Measurements from ENCODE around the gene KLHL26.

The KLHL26 gene

DNA sequence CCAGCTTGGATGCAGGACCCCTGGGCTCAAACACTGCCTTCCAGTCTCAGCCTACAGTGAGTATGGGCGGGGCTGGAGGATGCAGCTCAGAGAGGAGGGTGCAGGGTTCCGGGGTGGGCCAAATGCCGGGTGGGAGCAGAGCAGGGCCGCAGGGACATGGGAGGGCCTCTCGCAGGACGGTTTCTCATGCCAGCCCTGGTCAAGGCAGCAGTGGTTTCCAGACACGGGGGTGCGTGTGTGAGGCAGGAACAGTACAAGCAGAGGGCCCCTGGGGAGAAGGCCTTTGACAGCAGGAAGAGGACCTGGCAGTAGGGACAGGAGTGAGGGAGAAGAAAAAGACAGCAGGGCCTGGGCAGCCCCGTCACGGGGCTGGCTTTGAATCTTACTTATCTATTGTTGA, 80.8 kb downstream of the KLHL26 start:
- DNase-seq (ENCODE audit: low read depth) = no peak
- TF ChIP-seq, protein P1, sequence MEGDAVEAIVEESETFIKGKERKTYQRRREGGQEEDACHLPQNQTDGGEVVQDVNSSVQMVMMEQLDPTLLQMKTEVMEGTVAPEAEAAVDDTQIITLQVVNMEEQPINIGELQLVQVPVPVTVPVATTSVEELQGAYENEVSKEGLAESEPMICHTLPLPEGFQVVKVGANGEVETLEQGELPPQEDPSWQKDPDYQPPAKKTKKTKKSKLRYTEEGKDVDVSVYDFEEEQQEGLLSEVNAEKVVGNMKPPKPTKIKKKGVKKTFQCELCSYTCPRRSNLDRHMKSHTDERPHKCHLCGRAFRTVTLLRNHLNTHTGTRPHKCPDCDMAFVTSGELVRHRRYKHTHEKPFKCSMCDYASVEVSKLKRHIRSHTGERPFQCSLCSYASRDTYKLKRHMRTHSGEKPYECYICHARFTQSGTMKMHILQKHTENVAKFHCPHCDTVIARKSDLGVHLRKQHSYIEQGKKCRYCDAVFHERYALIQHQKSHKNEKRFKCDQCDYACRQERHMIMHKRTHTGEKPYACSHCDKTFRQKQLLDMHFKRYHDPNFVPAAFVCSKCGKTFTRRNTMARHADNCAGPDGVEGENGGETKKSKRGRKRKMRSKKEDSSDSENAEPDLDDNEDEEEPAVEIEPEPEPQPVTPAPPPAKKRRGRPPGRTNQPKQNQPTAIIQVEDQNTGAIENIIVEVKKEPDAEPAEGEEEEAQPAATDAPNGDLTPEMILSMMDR (IDR thresholded peaks at IDR 0.05; ENCODE audit: control insufficient read depth, extremely low read depth, insufficient read depth) = no peak

DNA sequence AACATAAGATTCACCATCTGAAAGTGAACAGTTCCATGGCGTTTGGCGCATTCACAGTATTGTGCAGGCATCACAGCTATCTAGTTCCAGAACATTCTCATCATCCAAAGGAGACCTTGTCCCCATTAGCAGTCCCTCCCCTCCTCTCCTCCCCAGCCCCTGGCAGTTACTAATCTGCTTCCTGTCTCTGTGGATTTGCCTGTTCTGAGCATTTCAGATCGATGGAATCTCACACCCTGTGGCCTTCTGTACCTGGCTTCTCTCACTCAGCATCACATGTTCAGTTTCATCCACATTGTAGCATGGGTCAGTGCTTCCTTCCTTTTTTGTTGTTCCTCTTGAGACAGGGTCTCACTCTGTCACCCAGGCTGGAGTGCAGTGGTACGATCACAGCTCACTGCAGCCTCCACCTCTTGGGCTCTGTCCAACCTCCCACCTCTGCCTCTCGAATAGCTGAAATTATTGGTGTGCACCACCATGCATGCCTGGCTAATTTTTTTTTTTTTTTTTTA, 81.2 kb downstream of the KLHL26 start:
- H3K4me3 ChIP-seq (ENCODE audit: low read depth, low read length) = no peak overlapping the region
- TF ChIP-seq, protein P1 (IDR thresholded peaks at IDR 0.05; ENCODE audit: control insufficient read depth, extremely low read depth, insufficient read depth) = no peak
- no peak for DNase-seq (ENCODE audit: low read depth)

More for the DNA sequence above, 80.8 kb downstream of the KLHL26 start:
- H3K4me3 ChIP-seq (ENCODE audit: low read depth, low read length) = no peak overlapping the region

DNA sequence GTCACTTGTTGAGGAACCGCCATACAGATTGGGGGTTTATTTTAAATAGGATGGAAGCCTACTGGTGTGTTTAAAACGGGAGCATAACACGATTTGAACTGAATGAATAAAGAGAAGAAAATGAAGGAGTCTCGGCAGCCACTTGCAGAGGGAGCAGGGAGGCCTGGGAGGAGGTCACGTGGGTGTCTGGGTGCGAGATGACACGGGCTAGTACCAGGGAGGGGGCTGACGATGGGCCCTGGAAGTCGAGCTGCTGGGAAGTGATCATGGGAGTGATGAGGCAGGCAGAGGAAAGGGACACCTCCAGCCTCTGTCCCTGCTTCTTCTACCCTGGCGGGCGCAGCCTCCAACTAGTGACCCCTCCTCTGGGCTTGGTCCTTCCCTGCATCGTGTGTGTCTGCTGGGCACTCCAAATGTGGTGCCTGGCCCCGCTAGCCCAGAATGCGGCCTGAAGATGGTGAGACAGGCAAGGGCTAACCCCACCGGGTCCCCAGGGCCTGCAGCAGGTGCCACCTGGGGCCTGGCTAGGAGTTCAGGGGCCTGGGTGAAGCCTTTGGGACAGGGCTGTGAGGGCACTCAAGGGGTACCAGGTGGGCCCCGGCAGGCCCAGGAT, 82.1 kb downstream of the KLHL26 start:
- TF ChIP-seq, protein P1 (IDR thresholded peaks at IDR 0.05; ENCODE audit: control insufficient read depth, extremely low read depth, insufficient read depth) = no peak
- no peak for DNase-seq (ENCODE audit: low read depth)
- no peak overlapping the region for H3K4me3 ChIP-seq (ENCODE audit: low read depth, low read length)

DNA sequence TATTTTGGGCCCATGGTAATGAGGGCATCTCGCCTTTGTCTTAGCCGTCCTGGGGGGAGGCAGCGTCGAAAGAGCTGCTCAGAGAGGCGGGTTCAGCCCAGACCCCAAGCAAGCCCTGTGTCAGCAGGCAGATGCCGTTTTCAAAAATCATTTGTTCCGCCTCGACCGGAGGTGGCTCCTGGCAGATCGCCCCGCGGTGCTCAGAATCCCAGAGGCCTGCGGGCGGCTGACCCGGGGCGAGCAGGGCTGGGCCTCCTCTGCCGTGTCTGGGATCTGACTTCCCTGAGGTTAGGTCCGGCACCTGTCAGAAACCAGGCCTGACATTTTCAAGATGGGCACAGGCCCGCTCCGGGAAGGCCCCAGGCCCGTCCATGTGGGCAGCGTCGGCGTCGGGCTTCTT, 82.7 kb downstream of the KLHL26 start:
- TF ChIP-seq, protein P1 (IDR thresholded peaks at IDR 0.05; ENCODE audit: control insufficient read depth, extremely low read depth, insufficient read depth) = no peak
- no peak overlapping the region for H3K4me3 ChIP-seq (ENCODE audit: low read depth, low read length)
- no peak for DNase-seq (ENCODE audit: low read depth)
